ENCODE measurements around the gene TRNT1.

DNA sequence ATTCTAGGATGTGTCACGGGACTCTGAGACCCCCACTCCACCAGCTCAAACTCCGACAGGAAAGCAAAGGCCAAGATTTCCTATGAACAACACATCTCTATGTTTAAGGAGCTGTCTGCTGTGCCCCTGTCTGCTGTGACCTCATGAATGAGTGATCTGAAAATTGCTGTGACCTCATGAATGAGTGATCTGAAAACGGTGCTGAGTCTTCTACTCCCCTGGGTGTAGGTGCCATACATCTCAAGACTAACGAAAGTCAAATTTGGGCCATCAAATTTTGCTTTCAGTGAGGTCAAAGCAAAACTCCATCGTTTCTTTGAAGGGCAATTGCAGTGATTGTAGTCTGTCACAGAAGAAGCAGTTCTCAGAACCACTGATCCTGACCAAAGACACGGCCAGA lies 41.0 kb upstream of the TRNT1 start:
- no peak for TF ChIP-seq POLR2A (IDR thresholded peaks at IDR 0.05)
- TF ChIP-seq, protein P1, sequence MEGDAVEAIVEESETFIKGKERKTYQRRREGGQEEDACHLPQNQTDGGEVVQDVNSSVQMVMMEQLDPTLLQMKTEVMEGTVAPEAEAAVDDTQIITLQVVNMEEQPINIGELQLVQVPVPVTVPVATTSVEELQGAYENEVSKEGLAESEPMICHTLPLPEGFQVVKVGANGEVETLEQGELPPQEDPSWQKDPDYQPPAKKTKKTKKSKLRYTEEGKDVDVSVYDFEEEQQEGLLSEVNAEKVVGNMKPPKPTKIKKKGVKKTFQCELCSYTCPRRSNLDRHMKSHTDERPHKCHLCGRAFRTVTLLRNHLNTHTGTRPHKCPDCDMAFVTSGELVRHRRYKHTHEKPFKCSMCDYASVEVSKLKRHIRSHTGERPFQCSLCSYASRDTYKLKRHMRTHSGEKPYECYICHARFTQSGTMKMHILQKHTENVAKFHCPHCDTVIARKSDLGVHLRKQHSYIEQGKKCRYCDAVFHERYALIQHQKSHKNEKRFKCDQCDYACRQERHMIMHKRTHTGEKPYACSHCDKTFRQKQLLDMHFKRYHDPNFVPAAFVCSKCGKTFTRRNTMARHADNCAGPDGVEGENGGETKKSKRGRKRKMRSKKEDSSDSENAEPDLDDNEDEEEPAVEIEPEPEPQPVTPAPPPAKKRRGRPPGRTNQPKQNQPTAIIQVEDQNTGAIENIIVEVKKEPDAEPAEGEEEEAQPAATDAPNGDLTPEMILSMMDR (IDR thresholded peaks at IDR 0.05) = no peak
